Endodermal cell (in vitro differentiated cells): Measurements from ENCODE around the gene RAB7B. TPM values are rescaled to one million over a fixed set of nuclear protein-coding genes. Genes with fewer than 3 reads are reported as not detected.

Experiments used
- DNase-seq: peaks from one replicate; pipeline ENCODE4 v3.0.0-alpha.2; 2017
- H3K27ac ChIP-seq: 2 replicates; pipeline ENCODE4 v1.5.1; 2013; ENCODE audit warnings: mild to moderate bottlenecking, low read depth, low read length, moderate library complexity
- H3K27me3 ChIP-seq: 2 replicates; pipeline ENCODE4 v1.6.1; 2013; ENCODE audit warnings: mild to moderate bottlenecking, low read length, moderate library complexity; ENCODE audit not compliant: insufficient read depth, control insufficient read depth, poor library complexity, severe bottlenecking
- H3K36me3 ChIP-seq: 2 replicates; pipeline ENCODE4 v1.7.0; 2013; ENCODE audit warnings: mild to moderate bottlenecking, low read length, moderate library complexity; ENCODE audit not compliant: control insufficient read depth, insufficient read depth
- H3K4me1 ChIP-seq: one replicate; pipeline ENCODE4 v1.7.0; 2013; ENCODE audit warnings: low read length; ENCODE audit not compliant: control insufficient read depth, insufficient read depth
- H3K4me3 ChIP-seq: 2 replicates; pipeline ENCODE4 v1.5.1; 2013; ENCODE audit warnings: mild to moderate bottlenecking, low read length, moderate library complexity
- H3K9ac ChIP-seq: 2 replicates; pipeline ENCODE4 v1.6.1; 2013; ENCODE audit warnings: mild to moderate bottlenecking, low read length, moderate library complexity; ENCODE audit not compliant: poor library complexity, severe bottlenecking; ENCODE audit errors: extremely low read depth
- H3K9me3 ChIP-seq: 2 replicates; pipeline ENCODE4 v1.6.1; 2013; ENCODE audit warnings: mild to moderate bottlenecking, low read length, moderate library complexity; ENCODE audit not compliant: control insufficient read depth
- H3K27ac Mint-ChIP-seq: 2 replicates; pipeline ENCODE4 v1.8.0; 2020; ENCODE audit warnings: mixed read lengths
- H3K27me3 Mint-ChIP-seq: 2 replicates; pipeline ENCODE4 v1.8.0; 2021; ENCODE audit warnings: mild to moderate bottlenecking, mixed read lengths; ENCODE audit not compliant: insufficient read depth
- H3K36me3 Mint-ChIP-seq: 2 replicates; pipeline ENCODE4 v1.8.0; 2020; ENCODE audit warnings: low read depth, mixed read lengths
- H3K4me1 Mint-ChIP-seq: 2 replicates; pipeline ENCODE4 v1.8.0; 2020; ENCODE audit warnings: mixed read lengths
- H3K4me3 Mint-ChIP-seq: 2 replicates; pipeline ENCODE4 v1.8.0; 2020; ENCODE audit warnings: mild to moderate bottlenecking, moderate library complexity, mixed read lengths
- H3K9me3 Mint-ChIP-seq: 2 replicates; pipeline ENCODE4 v1.8.0; 2020; ENCODE audit warnings: mild to moderate bottlenecking, mixed read lengths
- WGBS, 2 experiments: methylation state at CpG; one replicate each; pipeline versions ENCODE4 v1.1.5 to v1.1.7; 2013; ENCODE audit warnings: missing lambda C conversion rate in 2 of 2, mixed read lengths in 1 of 2; ENCODE audit not compliant: insufficient coverage in 1 of 2, insufficient read length in 1 of 2; 5-methylcytosine and 5-hydroxymethylcytosine counted together
- total RNA-seq, 2 donors: library from RNA; stranded (reverse); fragmentation: NEBNext Ultra II Directional in 1 of 2; extraction: Animal tissue kit (Norgen Biotek cat#: 25700) in 1 of 2; gene quantifications; 2 replicates in 1 of 2; 3 replicates in 1 of 2; pipeline ENCODE4 v1.2.1, GENCODE V29; 2021
- TF ChIP-seq, protein P1 (sequence below): fragments of 200-600 bp; sonication (generic); conservative IDR thresholded peaks from 2 replicates; pipeline ENCODE4 v1.5.0; 2021; ENCODE audit warnings: antibody characterized with exemption, mild to moderate bottlenecking

RAB7B gene
- total RNA-seq, 2 donors from 2014 or later = not detected

DNA sequence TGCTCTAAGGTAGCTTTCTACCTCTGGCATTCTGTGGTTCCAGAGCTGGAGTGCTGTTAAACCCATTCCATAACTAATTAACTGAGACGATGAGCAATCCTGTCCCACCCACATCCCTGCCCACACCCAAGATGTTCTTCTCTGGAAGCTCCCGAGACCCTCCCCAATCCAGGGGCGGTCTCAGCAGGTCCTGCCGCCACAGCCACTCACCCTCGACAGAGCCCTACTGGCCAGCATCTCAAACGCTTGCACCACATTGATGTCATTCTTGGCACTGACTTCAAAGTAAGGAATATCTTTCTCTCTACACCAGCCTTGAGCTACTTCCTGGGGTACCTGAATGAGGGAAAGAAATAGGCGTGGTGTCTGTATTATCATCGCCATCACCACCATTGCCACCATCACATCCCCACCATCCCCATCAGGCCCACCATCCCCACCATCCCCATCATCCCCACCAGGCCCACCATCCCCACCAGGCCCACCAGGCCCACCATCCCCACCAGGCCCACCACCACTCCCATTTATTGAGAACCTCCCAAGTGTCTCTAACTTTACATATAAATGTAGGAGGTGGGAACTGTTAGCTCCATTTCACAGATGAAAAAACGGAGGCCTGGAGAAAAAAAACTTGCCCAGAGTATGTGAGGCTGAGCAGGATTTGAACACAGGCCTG, 17.7 kb downstream of the RAB7B start:
- Histone ChIP-seq H3K4me1 (no peaks in the 10 kb centered on the region), H3K4me3 (no peak overlapping the region), H3K27me3 (no peaks in the 10 kb centered on the region), H3K27ac (no peak overlapping the region), H3K9ac (no peak overlapping the region), H3K36me3 (no peaks in the 10 kb centered on the region), H3K9me3 (no peaks in the 10 kb centered on the region)
- Mint-ChIP-seq H3K9me3 (peaks cover 6% of the 10 kb centered on the region), H3K4me1 (peaks cover 3% of the 10 kb centered on the region), H3K4me3 (no peak overlapping the region), H3K36me3 (no peaks in the 10 kb centered on the region), H3K27ac (no peak overlapping the region), H3K27me3 (peaks cover 10% of the 10 kb centered on the region)
- WGBS, 2 experiments = 87 to 98% methylated on average over 6 to 7 of the region's 9 CpGs
- DNase-seq = no peak
- TF ChIP-seq, protein P1, sequence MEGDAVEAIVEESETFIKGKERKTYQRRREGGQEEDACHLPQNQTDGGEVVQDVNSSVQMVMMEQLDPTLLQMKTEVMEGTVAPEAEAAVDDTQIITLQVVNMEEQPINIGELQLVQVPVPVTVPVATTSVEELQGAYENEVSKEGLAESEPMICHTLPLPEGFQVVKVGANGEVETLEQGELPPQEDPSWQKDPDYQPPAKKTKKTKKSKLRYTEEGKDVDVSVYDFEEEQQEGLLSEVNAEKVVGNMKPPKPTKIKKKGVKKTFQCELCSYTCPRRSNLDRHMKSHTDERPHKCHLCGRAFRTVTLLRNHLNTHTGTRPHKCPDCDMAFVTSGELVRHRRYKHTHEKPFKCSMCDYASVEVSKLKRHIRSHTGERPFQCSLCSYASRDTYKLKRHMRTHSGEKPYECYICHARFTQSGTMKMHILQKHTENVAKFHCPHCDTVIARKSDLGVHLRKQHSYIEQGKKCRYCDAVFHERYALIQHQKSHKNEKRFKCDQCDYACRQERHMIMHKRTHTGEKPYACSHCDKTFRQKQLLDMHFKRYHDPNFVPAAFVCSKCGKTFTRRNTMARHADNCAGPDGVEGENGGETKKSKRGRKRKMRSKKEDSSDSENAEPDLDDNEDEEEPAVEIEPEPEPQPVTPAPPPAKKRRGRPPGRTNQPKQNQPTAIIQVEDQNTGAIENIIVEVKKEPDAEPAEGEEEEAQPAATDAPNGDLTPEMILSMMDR = no peak

DNA sequence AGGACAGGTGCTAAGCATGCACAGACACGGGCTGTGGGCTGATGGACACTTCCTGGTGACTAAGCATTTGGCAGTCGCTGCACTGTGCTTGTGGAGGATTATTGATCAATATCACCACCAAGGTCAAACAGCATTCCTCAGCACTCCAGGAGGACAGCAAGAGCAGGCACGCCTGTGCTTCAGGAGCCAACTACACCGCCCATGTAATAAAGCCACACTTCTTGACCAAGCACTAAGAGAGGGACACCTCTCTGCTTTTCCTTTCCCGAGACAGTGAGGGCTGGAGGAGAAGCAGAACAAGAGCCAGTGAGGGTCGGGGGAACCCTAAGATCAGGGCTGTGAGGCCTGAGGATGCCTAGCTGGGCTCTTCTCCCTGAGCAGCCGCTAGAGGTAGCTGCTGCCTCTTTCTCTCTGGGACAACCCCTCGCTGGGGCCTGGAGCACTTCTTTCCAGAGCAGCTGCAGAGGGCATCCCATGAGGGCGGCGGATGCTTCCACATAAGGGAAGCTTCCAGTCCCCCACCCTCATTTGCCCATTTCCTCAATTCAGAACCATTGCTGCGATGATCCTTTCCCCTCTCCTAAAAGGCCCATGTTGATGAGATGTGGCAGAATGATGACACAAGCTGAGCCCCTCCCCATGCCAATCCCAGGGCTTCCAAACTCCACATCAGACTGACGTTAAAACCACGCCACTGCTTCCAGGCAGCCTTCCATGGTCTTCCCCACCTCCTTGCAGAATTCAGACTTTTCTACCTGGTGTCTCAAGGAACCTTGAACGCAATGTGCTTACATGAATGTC, 19.1 kb downstream of the RAB7B start:
- Mint-ChIP-seq H3K27me3 (peaks cover 1% of the 10 kb centered on the region), H3K4me3 (no peak overlapping the region), H3K9me3 (peaks cover 6% of the 10 kb centered on the region), H3K36me3 (no peaks in the 10 kb centered on the region), H3K4me1 (peaks cover 3% of the 10 kb centered on the region), H3K27ac (no peak overlapping the region)
- no peaks in the 10 kb centered on the region for H3K27me3 ChIP-seq
- 46 to 52% methylated on average over 12 to 14 of the region's 14 CpGs for WGBS, 2 experiments
- no peak overlapping the region for H3K4me3 ChIP-seq
- no peak overlapping the region for H3K27ac ChIP-seq
- H3K36me3 ChIP-seq = no peaks in the 10 kb centered on the region
- DNase-seq = peak; percentile 91
- no peaks in the 10 kb centered on the region for H3K9me3 ChIP-seq
- no peak overlapping the region for H3K9ac ChIP-seq
- no peaks in the 10 kb centered on the region for H3K4me1 ChIP-seq
- TF ChIP-seq, protein P1 = peak; percentile 90

DNA sequence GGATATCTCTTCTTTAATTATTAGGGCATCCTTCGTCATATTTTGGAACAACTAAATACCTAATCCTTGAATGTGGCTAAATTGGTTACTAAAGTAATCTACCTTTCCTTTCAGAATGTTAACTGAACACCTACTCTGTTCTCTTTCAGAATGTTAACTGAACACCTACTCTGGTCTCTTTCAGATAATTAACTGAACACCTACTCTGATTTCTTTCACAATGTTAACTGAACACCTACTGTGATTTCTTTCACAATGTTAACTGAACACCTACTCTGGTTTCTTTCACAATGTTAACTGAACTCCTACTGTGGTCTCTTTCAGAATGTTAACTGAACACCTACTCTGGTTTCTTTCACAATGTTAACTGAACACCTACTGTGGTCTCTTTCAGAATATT, 21.9 kb downstream of the RAB7B start:
- DNase-seq = no peak
- no peaks in the 10 kb centered on the region for H3K9me3 ChIP-seq
- Mint-ChIP-seq H3K27ac (no peak overlapping the region), H3K36me3 (no peaks in the 10 kb centered on the region), H3K27me3 (no peaks in the 10 kb centered on the region), H3K4me1 (peaks cover 9% of the 10 kb centered on the region), H3K9me3 (peaks cover 6% of the 10 kb centered on the region), H3K4me3 (no peak overlapping the region)
- TF ChIP-seq, protein P1 = no peak
- peaks cover 8% of the 10 kb centered on the region for H3K4me1 ChIP-seq
- no peak overlapping the region for H3K27ac ChIP-seq
- no peak overlapping the region for H3K4me3 ChIP-seq
- H3K9ac ChIP-seq = no peak overlapping the region
- H3K27me3 ChIP-seq = no peaks in the 10 kb centered on the region
- H3K36me3 ChIP-seq = no peaks in the 10 kb centered on the region
- 100% methylated on average over 1 of the region's 1 CpG; no CpG with 5 or more reads in 1 of the 2 experiments for WGBS, 2 experiments
